ENCODE results near the gene ANGPTL1. TPM values are rescaled to one million over a fixed set of nuclear protein-coding genes. Genes with fewer than 3 reads are reported as not detected.

The ANGPTL1 gene
- total and polyA plus RNA-seq, 2 of the 13 experiments (the other 11 are each of a cell fraction or from before 2014, with no cell fraction given) = 2.9 to 9.3 TPM

GRCh38 chr1:178919581-178919980 lies 48.7 kb upstream of the ANGPTL1 start (continued):
- TF ChIP-seq GPN1 (CRISPR knock-in tag; IDR thresholded peaks at IDR 0.05; ENCODE audit: borderline replicate concordance) = no peak
- no peak for TF ChIP-seq SYNCRIP (IDR thresholded peaks at IDR 0.05; ENCODE audit: insufficient read depth, low read depth, low read length)
- TF ChIP-seq LRRFIP1 (CRISPR knock-in tag; conservative IDR thresholded peaks at IDR 0.05) = no peak
- TF ChIP-seq SALL2 (CRISPR knock-in tag; IDR thresholded peaks at IDR 0.05) = no peak
- no peak; the same call in 1 of the 2 replicates for TF ChIP-seq IKZF5 (CRISPR knock-in tag; IDR thresholded peaks at IDR 0.05)
- no peak for TF ChIP-seq ZNF713 (CRISPR knock-in tag; IDR thresholded peaks at IDR 0.05)
- no peak for TF ChIP-seq MBNL3 (CRISPR knock-in tag; conservative IDR thresholded peaks at IDR 0.05)
- no peak for TF ChIP-seq ZNF407 (CRISPR knock-in tag; IDR thresholded peaks at IDR 0.05; ENCODE audit: not compliant biosample characterization)
- TF ChIP-seq ZNF850 (CRISPR knock-in tag; conservative IDR thresholded peaks at IDR 0.05) = no peak
- no peak for TF ChIP-seq ZNF33B (CRISPR knock-in tag; IDR thresholded peaks at IDR 0.05)
- no peak for TF ChIP-seq NFE2 (CRISPR knock-in tag; IDR thresholded peaks at IDR 0.05)
- TF ChIP-seq TOE1 (CRISPR knock-in tag; IDR thresholded peaks at IDR 0.05) = no peak
- TF ChIP-seq IKZF4 (CRISPR knock-in tag; IDR thresholded peaks at IDR 0.05; ENCODE audit: borderline replicate concordance, low read depth, not compliant biosample characterization) = no peak
- TF ChIP-seq DNMT3B (CRISPR knock-in tag; conservative IDR thresholded peaks at IDR 0.05) = no peak
- TF ChIP-seq HNF4A (CRISPR knock-in tag; IDR thresholded peaks at IDR 0.05) = peak; percentile 52; the same call in 1 of the 2 replicates
- TF ChIP-seq ZNF660 (CRISPR knock-in tag; IDR thresholded peaks at IDR 0.05; ENCODE audit: borderline replicate concordance, low read depth) = no peak
- TF ChIP-seq PAX8 (CRISPR knock-in tag; IDR thresholded peaks at IDR 0.05; ENCODE audit: borderline replicate concordance) = no peak
- no peak for TF ChIP-seq ARID2 (CRISPR knock-in tag; IDR thresholded peaks at IDR 0.05; ENCODE audit: borderline replicate concordance)
- TF ChIP-seq ZNF740 (CRISPR knock-in tag; IDR thresholded peaks at IDR 0.05) = no peak
